Left hindlimb (tissue), 1 donor: ENCODE results near the gene IQGAP2.

Source experiments
- DNase-seq: peaks from one replicate; pipeline ENCODE4 v3.0.0-alpha.2; 2018

The IQGAP2 gene

DNA sequence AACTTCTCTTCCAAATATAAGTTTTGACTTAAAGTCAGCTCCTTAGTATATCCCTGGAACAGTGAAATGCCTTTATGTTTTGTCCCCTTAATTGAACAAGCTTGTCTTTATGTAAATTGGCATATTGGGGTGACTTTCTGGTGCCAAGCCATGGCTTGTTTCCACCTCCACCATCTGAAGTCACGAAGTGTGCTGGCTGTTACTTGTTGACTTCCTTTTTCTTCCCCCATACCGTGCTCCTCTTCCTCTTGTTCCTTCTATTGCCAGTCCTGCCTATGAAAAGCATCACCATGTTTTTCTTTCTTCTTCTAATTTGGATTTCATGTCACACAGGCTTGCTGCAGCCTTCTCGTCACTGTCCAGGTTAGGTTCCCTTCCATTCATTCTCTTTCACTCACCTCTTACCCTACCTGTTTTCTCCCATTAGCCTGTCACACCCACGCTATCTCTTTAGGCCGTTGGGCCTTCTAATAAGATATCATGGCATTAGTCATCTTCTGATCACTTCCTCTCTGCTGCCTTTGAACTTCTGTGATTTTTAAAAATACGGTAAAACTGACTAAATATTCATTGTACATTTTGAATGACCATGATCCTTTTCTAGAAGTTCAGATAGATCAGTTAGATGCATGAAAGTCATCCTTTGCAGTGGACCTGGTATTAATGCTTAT, 48.1 kb downstream of the IQGAP2 start:
- DNase-seq = no peak

DNA sequence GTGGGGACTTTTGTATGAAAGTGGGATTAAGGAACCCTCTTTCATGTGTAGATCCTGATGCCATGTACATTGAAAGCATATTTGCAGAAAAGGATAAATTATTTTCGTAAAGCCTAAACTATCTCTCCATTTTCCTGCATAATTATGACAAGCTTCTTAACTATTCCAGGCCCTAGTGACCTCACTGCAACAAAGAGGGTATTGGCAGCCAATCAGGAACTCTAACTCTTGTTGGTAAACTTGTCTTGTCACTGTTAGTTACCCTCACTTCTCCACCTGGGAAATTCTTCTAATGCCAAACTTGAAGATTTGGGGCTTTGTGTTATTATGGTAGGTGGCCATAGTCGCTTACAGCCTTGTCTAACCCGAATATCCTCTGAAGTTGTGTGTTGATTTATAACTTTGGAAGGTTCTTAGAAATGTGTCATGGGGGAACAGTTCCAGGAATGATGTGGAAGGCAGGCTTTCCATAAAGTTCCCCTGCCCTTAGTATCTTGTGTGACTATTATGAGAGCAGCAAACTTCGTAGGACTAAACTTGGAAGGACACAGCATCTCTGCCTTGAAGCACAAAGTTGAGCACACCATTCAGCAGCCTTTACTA, 52.5 kb downstream of the IQGAP2 start:
- no peak for DNase-seq

DNA sequence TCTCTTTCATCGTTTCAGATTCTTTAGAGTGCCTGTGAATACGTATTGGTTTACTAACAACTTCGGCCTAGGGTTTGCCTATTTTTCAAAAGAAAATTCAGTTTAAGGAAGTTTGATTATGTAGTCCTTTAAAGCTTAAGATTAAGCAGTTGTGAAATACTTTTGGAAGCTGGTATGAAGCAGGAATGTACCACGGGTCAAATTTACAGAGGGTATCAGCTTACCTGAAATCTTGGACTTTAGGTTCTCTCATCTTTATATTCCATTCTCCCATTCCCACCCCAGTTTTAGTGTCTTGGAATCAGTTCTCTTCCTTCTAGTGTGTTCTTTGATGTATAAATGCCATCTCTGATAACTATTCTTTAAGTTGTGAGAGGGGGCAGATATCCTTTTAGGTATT, 53.2 kb downstream of the IQGAP2 start:
- no peak for DNase-seq

DNA sequence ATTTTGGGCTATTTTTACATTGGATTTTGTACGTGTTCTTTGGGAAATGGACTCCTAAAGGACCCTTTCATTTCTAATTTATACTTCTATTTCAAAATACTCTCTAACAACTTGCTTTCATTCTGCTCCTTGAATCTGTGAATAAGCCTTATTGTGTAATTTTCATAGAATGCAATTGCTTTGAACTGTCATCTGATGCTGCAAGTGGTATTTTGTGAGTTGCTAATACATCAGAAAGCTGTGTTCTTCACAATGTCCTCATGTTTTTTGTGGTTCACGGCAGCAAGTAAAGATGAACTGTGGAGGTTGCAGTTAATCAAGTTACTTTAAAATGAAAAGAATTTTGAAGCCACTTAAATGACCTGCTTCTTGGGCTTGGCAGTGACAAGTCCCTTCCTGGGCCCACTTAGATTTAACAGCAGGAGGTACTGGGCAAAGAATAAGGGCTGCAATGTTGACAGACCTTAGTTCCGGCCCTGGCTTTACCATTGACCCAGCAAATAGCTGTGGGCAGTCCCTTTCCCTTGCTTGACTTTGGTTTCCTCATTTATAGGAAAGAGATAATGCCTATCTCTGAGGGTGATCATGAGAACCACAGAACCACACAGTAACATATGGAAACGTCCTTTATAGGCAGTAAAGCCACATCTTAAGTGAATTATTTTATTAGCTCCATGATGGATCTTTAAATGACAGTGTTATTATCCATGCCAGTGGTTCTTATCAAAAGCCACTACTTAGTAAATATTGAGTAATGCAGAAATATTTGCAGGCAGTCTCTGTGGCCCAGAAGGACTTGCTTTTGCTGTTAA, 54.8 kb downstream of the IQGAP2 start:
- no peak for DNase-seq

DNA sequence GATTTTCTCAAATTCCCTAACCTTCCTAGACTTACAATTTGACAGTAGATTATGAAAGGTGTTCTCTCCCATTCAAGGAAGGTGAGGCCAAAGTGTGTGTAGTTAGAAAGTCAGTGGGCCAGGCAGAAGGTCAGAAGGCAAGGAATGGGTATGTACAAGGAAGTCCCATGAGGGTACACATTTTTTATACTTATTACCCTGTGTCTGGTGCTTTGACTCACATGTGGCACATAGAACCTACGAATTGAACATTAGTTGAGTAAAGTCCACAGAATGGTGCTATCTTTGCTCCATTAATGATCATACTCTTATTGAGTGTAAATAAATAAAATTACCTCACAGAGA, 55.4 kb downstream of the IQGAP2 start:
- DNase-seq = no peak

DNA sequence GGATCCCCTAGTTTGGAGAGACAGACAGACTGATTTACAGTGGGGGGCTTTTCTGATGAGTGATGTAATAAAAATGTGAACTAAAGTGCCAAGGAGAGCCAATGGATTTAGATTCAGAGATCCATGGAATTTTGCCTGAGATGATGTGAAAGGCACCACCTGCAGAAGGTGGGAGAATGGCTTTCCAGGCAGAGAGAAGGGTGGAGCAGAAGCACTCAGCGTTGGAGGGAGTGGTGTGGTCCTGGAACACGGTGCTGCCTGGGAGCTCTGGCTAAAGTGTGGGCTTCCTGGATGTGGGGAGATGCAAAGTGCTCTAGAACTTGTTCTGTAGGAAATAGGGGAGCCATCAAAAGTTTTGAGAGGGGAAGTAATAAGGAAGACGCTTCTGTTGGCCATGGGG, 57.0 kb downstream of the IQGAP2 start:
- no peak for DNase-seq

DNA sequence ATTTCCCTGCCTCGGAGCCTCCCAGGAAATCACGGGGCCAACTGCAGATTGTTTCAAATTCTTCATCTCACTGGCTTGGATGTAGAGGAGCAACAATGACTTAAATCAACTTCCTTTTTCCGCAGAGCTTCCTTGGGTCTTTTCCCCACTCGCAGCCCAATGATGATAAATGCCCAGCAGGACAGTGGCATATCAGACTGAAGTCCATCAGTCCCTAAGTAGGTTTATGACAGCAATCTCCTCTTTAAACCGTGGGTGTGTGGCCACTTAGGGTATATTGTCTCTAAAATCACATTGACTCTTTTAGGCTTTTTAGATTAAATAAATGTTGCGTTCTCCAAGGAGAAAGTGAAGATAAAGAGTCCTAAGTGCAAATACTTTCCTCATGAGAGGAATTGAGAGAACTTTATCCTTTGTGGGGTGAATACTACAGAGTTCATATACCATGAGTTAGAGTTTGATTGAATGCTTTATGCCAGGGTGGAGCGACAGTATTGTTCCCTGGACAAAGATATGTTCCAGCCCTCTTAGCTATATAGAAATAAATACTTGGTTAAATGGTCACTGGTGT, 59.1 kb downstream of the IQGAP2 start:
- DNase-seq = no peak

DNA sequence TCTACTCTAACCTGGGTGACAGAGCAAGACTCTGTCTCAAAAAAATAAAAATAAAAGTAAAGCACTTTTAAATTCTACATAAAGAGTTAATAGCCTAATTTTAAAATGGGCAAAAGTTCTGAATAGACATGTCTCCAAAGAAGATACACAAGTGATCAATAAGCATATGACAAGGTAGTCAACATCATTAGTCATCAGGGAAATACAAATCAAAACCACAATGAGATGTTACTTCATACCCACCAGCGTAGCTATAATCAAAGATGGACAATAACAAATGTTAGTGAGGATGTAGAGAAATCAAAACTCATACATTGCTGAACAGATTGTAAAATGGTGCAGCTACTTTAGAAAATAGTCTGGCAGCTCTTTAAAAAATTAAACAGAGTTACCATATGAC, 64.1 kb downstream of the IQGAP2 start:
- DNase-seq = no peak

DNA sequence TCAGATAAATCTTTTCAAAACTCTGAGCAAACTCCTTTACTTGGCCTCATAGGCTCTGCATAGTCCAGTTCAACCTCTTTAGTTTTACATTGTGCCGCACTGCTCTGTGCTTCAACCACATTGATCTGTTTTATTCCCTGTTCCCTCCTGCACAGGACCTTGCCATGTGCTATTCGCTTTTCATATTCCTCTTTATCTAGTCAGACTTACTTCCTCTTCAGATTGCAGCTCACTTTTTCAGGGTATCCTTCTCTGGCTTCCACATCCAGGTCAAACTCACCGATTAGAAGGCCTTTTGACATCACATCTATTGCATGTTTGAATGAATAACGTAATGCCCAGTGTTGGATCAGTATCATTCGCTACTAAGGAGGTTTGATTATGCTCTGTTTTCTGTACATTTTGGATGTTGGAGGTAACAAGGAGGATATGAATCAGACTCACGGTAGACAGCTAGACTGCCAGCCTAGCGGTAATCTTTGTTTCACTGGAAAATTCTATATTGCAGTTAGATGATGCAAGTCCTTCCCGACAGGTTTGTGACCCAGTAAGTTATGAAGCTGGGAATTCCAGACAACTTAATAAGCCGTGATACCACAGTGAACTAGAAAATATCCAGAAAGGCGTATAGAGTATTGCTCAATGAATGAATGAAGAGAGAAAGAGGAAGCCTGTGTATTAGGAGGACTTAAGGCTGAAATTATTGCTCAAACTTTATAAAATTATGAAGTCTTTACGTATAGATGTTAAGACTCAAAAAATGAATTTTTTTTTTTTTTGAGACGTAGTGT, 65.7 kb downstream of the IQGAP2 start:
- no peak for DNase-seq

DNA sequence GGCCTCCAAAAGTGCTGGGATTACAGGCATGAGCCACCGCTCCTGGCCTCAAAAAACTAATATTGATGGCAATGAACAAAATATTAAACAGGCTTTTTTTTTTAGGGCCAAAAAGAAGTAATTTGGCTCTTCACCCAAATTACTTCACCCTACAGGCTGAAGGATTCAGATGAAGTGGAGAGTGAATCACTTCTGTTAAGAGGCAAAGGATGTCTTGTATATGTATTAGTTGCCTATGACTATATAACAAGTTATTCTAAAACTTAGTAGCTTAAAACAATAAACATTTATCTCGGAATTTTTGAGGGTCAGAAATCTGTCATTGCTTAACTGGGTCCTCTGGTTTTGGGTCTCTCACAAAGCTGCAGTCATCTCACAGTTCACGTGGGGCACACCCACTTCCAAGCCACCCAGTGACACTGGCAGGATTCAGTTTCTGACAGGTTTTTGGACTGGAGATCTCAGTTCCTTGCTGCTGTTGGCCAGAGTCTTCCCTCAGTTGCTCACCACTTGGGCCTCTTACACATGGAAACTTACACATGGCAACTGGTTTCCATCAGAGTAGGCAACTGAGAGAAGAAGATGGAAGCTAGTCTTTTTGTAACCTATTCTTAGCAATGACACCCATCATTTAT, 66.7 kb downstream of the IQGAP2 start:
- no peak for DNase-seq

DNA sequence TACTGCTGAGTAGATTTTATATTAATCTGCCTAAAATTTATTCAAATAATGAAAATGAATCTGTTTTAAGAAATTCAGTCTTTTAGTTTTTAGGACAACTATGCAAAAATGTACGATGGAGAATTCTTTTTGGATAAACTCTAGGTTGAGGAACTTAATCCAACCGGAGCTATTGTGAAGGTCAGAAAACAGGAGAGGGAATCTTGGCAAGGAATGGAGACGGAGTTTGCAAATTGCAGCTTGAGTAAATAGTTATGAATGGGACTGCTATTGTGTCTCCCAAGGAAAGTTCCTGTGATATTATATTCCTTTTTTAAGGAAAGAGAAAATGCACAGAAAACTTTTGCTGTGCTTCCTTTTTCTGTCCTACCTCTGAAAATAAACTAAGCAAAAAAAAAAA, 67.9 kb downstream of the IQGAP2 start:
- DNase-seq = no peak

DNA sequence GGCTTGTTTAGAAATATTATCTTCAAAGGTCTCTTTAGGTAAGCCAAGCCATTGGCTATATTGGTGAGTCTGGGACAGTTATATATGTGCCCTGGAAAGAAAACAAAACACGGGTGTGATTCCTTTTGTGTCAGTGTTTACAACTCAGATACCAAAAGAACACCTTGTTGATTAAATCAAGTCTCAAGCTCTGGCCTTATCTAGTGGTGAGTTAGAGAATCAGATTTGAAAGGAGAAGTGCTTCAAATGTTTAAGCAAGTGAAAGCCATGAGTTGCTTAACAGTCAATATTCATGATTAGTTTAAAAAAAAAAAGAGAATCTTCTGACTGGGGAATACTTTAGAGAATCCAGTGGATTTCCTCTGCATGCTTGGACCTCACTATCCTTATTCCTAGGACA, 68.3 kb downstream of the IQGAP2 start:
- DNase-seq = no peak

DNA sequence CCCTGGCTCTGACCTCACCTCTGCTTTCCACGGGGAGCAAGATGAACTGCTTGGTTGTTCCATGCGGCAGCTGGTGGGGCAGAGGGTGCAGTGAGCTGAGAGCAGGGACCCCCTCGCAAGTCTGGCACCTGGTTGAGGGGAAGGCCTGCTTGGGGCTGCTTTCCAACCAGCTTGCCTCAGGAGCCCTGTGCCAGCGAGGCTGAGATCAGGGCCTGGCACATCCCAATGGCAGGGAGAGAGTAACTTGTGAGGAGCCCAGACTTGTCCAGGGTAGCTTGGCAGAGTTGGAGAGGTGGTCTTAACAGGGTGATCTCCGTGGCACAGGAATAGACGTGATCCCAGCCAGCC, 68.9 kb downstream of the IQGAP2 start:
- DNase-seq = peak; percentile 29

DNA sequence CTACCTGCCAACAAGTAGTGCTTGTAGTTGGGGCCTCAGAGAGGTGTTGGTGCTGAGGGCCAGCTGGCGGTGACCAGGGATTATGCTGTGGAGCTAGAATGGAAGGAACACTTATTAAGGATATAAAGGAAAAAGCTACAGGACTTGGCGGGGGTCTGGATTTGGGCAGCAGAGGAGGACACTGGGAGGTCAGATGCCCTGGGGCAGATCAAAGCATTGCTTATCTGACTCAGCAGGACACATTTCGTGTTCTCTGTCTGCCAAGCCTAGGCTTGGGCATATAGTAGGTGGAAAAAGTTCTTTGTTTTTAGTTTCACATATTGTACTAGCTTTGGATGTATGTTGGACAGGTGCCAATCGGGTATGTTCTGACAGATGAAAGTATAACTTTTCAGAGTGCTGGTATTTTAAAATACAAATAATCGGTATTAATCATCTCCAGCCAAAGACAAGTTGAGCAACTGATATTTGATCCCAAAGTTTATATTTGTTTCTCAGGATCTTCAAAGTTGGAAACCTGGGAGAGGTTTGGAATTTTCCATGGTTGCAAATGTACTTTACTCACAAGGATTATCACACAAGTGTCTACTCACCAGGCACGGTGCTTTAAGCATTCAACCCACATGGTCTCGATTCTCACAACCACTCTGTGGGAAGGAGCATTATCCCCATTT, 69.4 kb downstream of the IQGAP2 start:
- no peak for DNase-seq

DNA sequence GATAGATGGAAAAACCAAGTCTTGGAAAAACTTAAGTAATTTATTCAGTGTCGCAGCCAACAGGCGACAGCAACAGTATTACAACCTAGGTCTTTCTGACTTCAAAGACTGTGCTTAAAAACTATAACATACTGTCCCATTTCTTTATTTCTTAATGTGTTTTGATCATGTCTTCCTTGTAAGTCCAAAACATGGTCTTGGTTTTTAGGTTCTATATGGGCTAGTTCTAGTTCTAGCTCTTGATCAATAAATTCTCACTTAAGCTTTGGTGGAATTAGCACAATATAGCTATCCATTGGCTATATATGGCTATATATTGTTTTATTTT, 69.9 kb downstream of the IQGAP2 start:
- no peak for DNase-seq

DNA sequence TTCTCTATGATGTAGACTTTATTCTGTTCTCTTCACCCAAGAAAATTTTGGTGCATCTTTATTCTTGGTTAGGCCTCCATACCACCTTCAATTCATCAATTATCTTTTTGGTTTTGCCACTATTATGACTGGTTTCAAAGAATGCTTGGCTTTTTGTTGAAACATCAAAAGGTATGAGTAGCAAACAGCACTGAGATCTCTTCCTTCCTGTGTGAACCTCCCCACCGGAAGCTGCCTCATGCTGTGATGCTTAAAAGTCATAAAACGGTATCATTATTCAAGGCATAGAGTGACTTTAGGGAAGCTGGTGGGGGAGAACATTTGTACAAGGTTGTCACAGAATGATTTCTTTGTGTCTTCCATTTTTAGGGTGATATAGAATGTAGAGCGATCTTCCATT, 70.6 kb downstream of the IQGAP2 start:
- no peak for DNase-seq

DNA sequence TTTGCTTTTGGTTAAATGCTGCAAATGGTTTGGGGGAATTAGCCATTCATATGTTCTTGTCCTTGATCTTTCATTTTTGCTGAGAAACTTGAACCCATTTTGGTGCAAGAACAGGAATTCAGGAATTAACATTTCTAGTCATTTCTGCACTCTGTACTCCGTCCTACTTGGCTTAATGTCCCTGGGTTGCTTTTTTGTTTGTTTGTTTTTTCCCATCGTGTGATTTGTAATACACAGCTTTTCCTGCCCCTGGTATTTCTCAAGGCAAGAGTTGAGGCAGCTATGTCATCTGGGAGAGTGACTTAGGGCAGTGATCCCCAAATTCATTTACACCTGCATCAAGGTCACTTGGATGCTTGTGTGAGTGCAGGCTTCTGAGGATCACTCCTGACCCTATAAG, 71.3 kb downstream of the IQGAP2 start:
- DNase-seq = no peak

DNA sequence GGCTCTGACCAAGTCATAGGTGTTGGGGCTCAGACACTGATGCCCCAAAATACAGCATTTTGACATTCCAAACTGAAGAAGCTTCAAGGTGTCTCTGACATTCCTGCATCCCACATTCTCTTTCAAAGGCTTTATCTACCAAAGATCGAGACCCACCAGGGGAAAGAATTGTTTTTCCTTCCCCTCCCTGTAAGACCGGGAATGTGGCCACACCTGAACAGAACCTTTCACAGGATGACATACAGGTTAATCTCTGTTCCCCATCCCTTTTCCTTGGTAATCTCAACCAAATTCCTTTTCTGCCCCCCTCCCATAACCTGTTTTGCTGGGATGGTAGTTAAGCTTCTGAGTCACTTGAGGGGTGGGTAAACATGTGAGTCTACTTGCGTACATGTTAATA, 72.3 kb downstream of the IQGAP2 start:
- DNase-seq = no peak

DNA sequence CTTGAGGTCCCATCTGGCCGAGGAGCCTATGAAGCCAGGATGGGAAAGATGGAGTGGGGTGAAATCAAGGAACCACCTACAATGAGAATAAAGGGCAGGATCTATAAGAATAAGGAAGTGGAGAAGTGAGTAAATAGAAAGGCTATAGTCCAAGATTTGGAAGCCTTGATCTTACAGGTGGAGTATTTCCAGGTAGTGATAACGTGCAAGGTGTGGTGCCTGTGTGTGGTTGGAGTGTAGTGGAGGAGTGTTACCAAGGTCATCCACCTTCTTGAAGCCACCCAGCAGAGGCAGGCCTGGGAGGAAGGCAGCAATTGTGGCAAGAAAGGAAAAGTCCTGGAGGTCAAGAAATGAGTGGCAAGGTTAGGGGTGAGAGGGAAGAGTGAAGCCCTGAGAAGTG, 72.9 kb downstream of the IQGAP2 start:
- DNase-seq = no peak

DNA sequence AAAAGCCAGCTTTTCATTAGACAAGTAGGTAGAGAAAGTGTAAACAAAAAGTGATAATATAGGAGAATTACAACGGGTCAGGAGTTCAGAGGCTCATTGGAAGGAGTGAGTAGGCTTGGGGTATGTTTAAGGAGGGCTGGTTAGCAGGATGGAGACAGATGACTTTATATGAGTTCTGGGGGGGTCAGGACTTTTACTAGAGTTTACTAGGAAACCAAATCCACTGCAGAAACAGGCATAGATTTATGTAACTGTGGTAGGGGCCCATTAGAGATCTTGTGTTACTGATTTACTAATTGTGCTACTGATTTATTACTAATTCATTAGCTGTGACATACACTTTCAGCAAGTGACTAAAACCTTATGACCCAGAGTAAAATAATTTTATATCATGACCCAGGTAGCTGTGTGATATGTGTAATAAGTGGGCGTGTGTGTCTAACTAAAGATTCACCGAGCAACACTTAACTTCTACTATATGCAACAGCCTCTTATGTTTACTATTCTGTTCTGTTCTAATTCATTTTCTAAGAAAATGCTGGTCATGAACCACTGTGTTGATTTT, 73.5 kb downstream of the IQGAP2 start:
- DNase-seq = no peak

DNA sequence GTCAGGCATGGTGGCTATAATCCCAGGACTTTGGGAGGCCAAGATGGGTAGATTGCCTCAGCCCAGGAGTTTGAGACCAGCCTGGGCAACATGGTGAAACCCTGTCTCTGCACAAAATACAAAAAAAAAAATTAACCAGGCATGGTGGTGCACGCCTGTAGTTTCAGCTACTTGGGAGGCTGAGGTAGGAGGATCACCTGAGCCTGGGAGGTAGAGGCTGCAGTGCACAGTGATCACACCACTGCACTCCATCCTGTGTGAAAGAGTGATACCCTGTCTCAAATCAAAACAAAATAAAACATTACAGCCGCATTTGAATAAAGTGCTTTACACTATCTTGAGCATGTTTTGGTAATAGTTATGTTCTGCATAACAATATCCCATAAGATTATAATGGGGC, 74.0 kb downstream of the IQGAP2 start:
- DNase-seq = no peak

DNA sequence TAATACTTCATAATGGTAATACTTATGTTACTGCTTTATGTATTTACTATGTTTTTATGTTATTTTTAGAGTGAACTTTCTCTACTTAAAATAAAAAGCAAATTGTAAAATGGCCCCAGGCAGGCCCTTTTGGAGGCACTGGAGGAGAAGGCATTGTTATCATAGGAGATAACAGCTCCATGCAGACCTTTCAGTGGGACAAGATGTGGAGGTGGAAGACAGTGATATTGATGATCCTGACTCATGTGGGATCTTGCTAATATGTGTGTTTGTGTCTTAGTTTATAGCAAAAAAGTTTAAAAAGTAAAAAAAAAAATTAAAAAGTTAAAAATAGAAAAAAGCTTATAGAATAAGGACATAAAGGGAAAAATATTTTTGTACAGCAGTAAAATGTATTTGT, 74.5 kb downstream of the IQGAP2 start:
- no peak for DNase-seq
